Natural killer cell (primary cell): ENCODE data around the gene PLSCR3. TPM values are rescaled to one million over a fixed set of nuclear protein-coding genes. Genes with fewer than 3 reads are reported as not detected.

Source experiments
- ATAC-seq, 3 donors: fragments of 150-1000 bp in 2 of 3; fragments of 200-7000 bp in 1 of 3; cut with Tn5 transposase; 1 replicate in 1 of 3; 2 replicates in 2 of 3; pipeline ENCODE4 v1.10.0; 2021; ENCODE audit warnings: mild to moderate bottlenecking in 2 of 3, moderate library complexity in 2 of 3
- DNase-seq, 2 donors: peaks; one replicate each; pipeline versions ENCODE4 v3.0.0 to v3.0.0-alpha.2; 2013 to 2021; ENCODE audit warnings: mixed read lengths in 1 of 2
- H3K27ac ChIP-seq: one replicate; pipeline ENCODE4 v1.5.1; 2013; ENCODE audit warnings: mild to moderate bottlenecking, low read length
- H3K27me3 ChIP-seq: one replicate; pipeline ENCODE4 v1.6.1; 2013; ENCODE audit warnings: low read length; ENCODE audit not compliant: control insufficient read depth, insufficient read depth
- H3K36me3 ChIP-seq: one replicate; pipeline ENCODE4 v1.6.1; 2013; ENCODE audit warnings: low read length; ENCODE audit not compliant: control insufficient read depth, insufficient read depth
- H3K4me1 ChIP-seq: one replicate; pipeline ENCODE4 v1.6.1; 2013; ENCODE audit warnings: low read length; ENCODE audit not compliant: control insufficient read depth, insufficient read depth
- H3K4me3 ChIP-seq: one replicate; pipeline ENCODE4 v1.5.1; 2013; ENCODE audit warnings: low read length
- H3K9me3 ChIP-seq: one replicate; pipeline ENCODE4 v1.6.1; 2013; ENCODE audit warnings: low read length; ENCODE audit not compliant: control insufficient read depth, insufficient read depth
- H3K27ac Mint-ChIP-seq, 2 donors: one replicate each; pipeline ENCODE4 v1.8.0; 2022; ENCODE audit warnings: mild to moderate bottlenecking in 2 of 2, mixed read lengths in 2 of 2, moderate library complexity in 1 of 2
- H3K27me3 Mint-ChIP-seq, 2 donors: one replicate each; pipeline ENCODE4 v1.8.0; 2022; ENCODE audit warnings: low read depth in 2 of 2, mixed read lengths in 2 of 2
- H3K36me3 Mint-ChIP-seq: one replicate; pipeline ENCODE4 v1.8.0; 2022; ENCODE audit warnings: mixed read lengths
- H3K4me1 Mint-ChIP-seq, 2 donors: one replicate each; pipeline ENCODE4 v1.8.0; 2022; ENCODE audit warnings: mixed read lengths in 2 of 2
- H3K4me3 Mint-ChIP-seq: one replicate; pipeline ENCODE4 v1.8.0; 2022; ENCODE audit warnings: mild to moderate bottlenecking, moderate library complexity, mixed read lengths
- H3K9me3 Mint-ChIP-seq, 2 donors: one replicate each; pipeline ENCODE4 v1.8.0; 2022; ENCODE audit warnings: mixed read lengths in 2 of 2
- CTCF ChIP-seq: fragments of 200-600 bp; IDR thresholded peaks from one replicate; pipeline ENCODE4 v1.8.0; 2022; ENCODE audit warnings: antibody characterized with exemption
- WGBS: methylation state at CpG from one replicate; pipeline ENCODE4 v1.1.7; 2013; ENCODE audit warnings: missing lambda C conversion rate; ENCODE audit not compliant: insufficient coverage; 5-methylcytosine and 5-hydroxymethylcytosine counted together
- intact Hi-C: fragments of 100-400 bp; cut with micrococcal nuclease; formaldehyde crosslinking; loops from one replicate; pipeline ENCODE4 v1.14.2; 2022
- total RNA-seq, 4 donors: library from RNA; stranded (reverse); fragments of 120-200 nt in 1 of 4; gene quantifications; one replicate each; pipeline versions ENCODE4 v1.2.3 to v1.2.4, GENCODE V29; 2013 to 2022

Gene PLSCR3
- total RNA-seq, 3 donors from 2014 or later (not counting 1 experiment from before 2014, with no cell fraction given), result 38.2 to 57.8 (median 47.0) TPM

GRCh38 chr17:7441266-7441665 lies 46.9 kb upstream of the PLSCR3 start:
- H3K27ac Mint-ChIP-seq, result no peak overlapping the region
- Histone ChIP-seq H3K4me3 (no peak overlapping the region), H3K9me3 (no peaks in the 10 kb centered on the region), H3K27me3 (peaks cover 54% of the 10 kb centered on the region), H3K36me3 (no peaks in the 10 kb centered on the region), H3K27ac (no peak overlapping the region), H3K4me1 (peaks cover 58% of the 10 kb centered on the region)
- H3K4me1 Mint-ChIP-seq, result peaks cover 36 to 49% of the 10 kb centered on the region in 2 donors
- no peaks in the 10 kb centered on the region for H3K9me3 Mint-ChIP-seq
- H3K27me3 Mint-ChIP-seq, result peaks cover 50 to 56% of the 10 kb centered on the region in 2 donors
- no peak for TF ChIP-seq CTCF
- WGBS, result 93% methylated on average over 6 of the region's 7 CpGs
- ATAC-seq (no peak), DNase-seq (no peak)
- no peaks in the 10 kb centered on the region for H3K36me3 Mint-ChIP-seq
- intact Hi-C loops, result no loop called here
- H3K4me3 Mint-ChIP-seq, result no peak overlapping the region

- Histone ChIP-seq H3K9me3 (no peaks in the 10 kb centered on the region), H3K27me3 (peaks cover 49% of the 10 kb centered on the region), H3K4me3 (no peak overlapping the region), H3K36me3 (no peaks in the 10 kb centered on the region), H3K4me1 (peaks cover 58% of the 10 kb centered on the region), H3K27ac (no peak overlapping the region)
- H3K27me3 Mint-ChIP-seq, result peaks cover 45 to 53% of the 10 kb centered on the region in 2 donors
- intact Hi-C loops, result no loop called here
- H3K36me3 Mint-ChIP-seq, result no peaks in the 10 kb centered on the region
- no peaks in the 10 kb centered on the region for H3K9me3 Mint-ChIP-seq
- 7% methylated on average over 12 of the region's 12 CpGs for WGBS
- H3K4me3 Mint-ChIP-seq, result no peak overlapping the region
- no peak for TF ChIP-seq CTCF
- DNase-seq (peak; percentile 21 to 25), ATAC-seq (no peak)
- H3K4me1 Mint-ChIP-seq, result peaks cover 32 to 51% of the 10 kb centered on the region in 2 donors
- no peak overlapping the region for H3K27ac Mint-ChIP-seq
These were observed 46.5 kb upstream of the PLSCR3 start for GRCh38 chr17:7440834-7441195.

- no peak overlapping the region for H3K27ac ChIP-seq
These were observed 45.9 kb upstream of the PLSCR3 start for GRCh38 chr17:7440113-7440833.

More at GRCh38 chr17:7440113-7440833, 45.9 kb upstream of the PLSCR3 start:
- Mint-ChIP-seq H3K4me1 (peaks cover 29 to 48% of the 10 kb centered on the region in 2 donors), H3K9me3 (no peaks in the 10 kb centered on the region), H3K36me3 (no peaks in the 10 kb centered on the region), H3K27me3 (peaks cover 40 to 48% of the 10 kb centered on the region in 2 donors), H3K27ac (peak overlapping the region in 1 of 2 donors; percentile 48), H3K4me3 (peak overlapping the region; percentile 69)
- DNase-seq, result peak in 1 of 2 donors; percentile 61
- intact Hi-C loops, result no loop called here
- H3K9me3 ChIP-seq, result no peaks in the 10 kb centered on the region
- peaks cover 56% of the 10 kb centered on the region for H3K4me1 ChIP-seq
- H3K4me3 ChIP-seq, result no peak overlapping the region
- H3K27me3 ChIP-seq, result peaks cover 44% of the 10 kb centered on the region
- WGBS, result 2% methylated on average over 46 of the region's 46 CpGs
- TF ChIP-seq CTCF, result no peak
- H3K36me3 ChIP-seq, result no peaks in the 10 kb centered on the region
- no peak for ATAC-seq
